ENCODE data around the gene LARP1B. TPM values are rescaled to one million over a fixed set of nuclear protein-coding genes. Genes with fewer than 3 reads are reported as not detected.
A peak's percentile ranks its signal among the peaks of the same experiment; 100 is the strongest.

The LARP1B gene
- total RNA-seq, 1 experiment from 2014 or later, result 20.3 TPM

GRCh38 chr4:128234836-128235235, 173.7 kb downstream of the LARP1B start:
- POLR2A ChIA-PET (ENCODE audit: low non-redundant PET), result no interaction called here
- BruUV-seq (replicated peaks), result no TSS peak
- Histone ChIP-seq H3K27me3 (replicated peaks; ENCODE audit: insufficient read depth, low read depth, low read length, poor library complexity) (no peaks in the 10 kb centered on the region), H3K27ac (ENCODE audit: low read depth, low read length, poor library complexity, severe bottlenecking) (no peak overlapping the region), H3K4me3 (ENCODE audit: low read depth, low read length, poor library complexity, severe bottlenecking) (no peak overlapping the region), H3K36me3 (ENCODE audit: insufficient read depth, low read length, poor library complexity, severe bottlenecking) (no peaks in the 10 kb centered on the region), H3K4me1 (ENCODE audit: insufficient read depth, low read length, poor library complexity, severe bottlenecking) (no peaks in the 10 kb centered on the region), H3K9me3 (ENCODE audit: low read depth, low read length, poor library complexity, severe bottlenecking) (no peaks in the 10 kb centered on the region)
- CTCF ChIA-PET, result no interaction called here
- DNase-seq (ENCODE audit: low spot score), result no peak
- intact Hi-C loops (cut with micrococcal nuclease; ENCODE audit: unreplicated experiment), result no loop called here
- TF ChIP-seq CTCF (conservative IDR thresholded peaks at IDR 0.05; ENCODE audit: low read depth, low read length), result no peak
- no peak for TF ChIP-seq EZH2 (IDR thresholded peaks at IDR 0.05; ENCODE audit: borderline replicate concordance, low read depth, low read length, poor library complexity, severe bottlenecking)

GRCh38 chr4:128241019-128241418, 179.9 kb downstream of the LARP1B start:
- no peak for DNase-seq (ENCODE audit: low spot score)
- Histone ChIP-seq H3K4me3 (ENCODE audit: low read depth, low read length, poor library complexity, severe bottlenecking) (no peak overlapping the region), H3K27me3 (replicated peaks; ENCODE audit: insufficient read depth, low read depth, low read length, poor library complexity) (no peaks in the 10 kb centered on the region), H3K36me3 (ENCODE audit: insufficient read depth, low read length, poor library complexity, severe bottlenecking) (no peaks in the 10 kb centered on the region), H3K27ac (ENCODE audit: low read depth, low read length, poor library complexity, severe bottlenecking) (no peak overlapping the region), H3K9me3 (ENCODE audit: low read depth, low read length, poor library complexity, severe bottlenecking) (no peaks in the 10 kb centered on the region), H3K4me1 (ENCODE audit: insufficient read depth, low read length, poor library complexity, severe bottlenecking) (no peaks in the 10 kb centered on the region)
- ChIA-PET POLR2A (ENCODE audit: low non-redundant PET) (no interaction called here), CTCF (no interaction called here)
- no TSS peak for BruUV-seq (replicated peaks)
- TF ChIP-seq CTCF (conservative IDR thresholded peaks at IDR 0.05; ENCODE audit: low read depth, low read length) (no peak), EZH2 (IDR thresholded peaks at IDR 0.05; ENCODE audit: borderline replicate concordance, low read depth, low read length, poor library complexity, severe bottlenecking) (no peak)
- intact Hi-C loops (cut with micrococcal nuclease; ENCODE audit: unreplicated experiment), result no loop called here

- Histone ChIP-seq H3K27me3 (replicated peaks; ENCODE audit: insufficient read depth, low read depth, low read length, poor library complexity) (no peaks in the 10 kb centered on the region), H3K9me3 (ENCODE audit: low read depth, low read length, poor library complexity, severe bottlenecking) (no peaks in the 10 kb centered on the region), H3K4me3 (ENCODE audit: low read depth, low read length, poor library complexity, severe bottlenecking) (no peak overlapping the region), H3K27ac (ENCODE audit: low read depth, low read length, poor library complexity, severe bottlenecking) (no peak overlapping the region), H3K36me3 (ENCODE audit: insufficient read depth, low read length, poor library complexity, severe bottlenecking) (no peaks in the 10 kb centered on the region), H3K4me1 (ENCODE audit: insufficient read depth, low read length, poor library complexity, severe bottlenecking) (no peaks in the 10 kb centered on the region)
- ChIA-PET CTCF (no interaction called here), POLR2A (ENCODE audit: low non-redundant PET) (no interaction called here)
- DNase-seq (ENCODE audit: low spot score), result peak; percentile 38
- no TSS peak for BruUV-seq (replicated peaks)
- intact Hi-C loops (cut with micrococcal nuclease; ENCODE audit: unreplicated experiment), result no loop called here
- no peak for TF ChIP-seq CTCF (conservative IDR thresholded peaks at IDR 0.05; ENCODE audit: low read depth, low read length)
- TF ChIP-seq EZH2 (IDR thresholded peaks at IDR 0.05; ENCODE audit: borderline replicate concordance, low read depth, low read length, poor library complexity, severe bottlenecking), result no peak
Measured at GRCh38 chr4:128241425-128241913, 180.4 kb downstream of the LARP1B start.

All from A673 (cell line).